Ovary (tissue), 3 donors: ENCODE measurements around the gene HSD17B14.

Source experiments
- CTCF ChIP-seq, 3 donors: fragments of 450-650 bp in 2 of 3; fragments of 200-600 bp in 1 of 3; IDR thresholded peaks; one replicate each; pipeline versions ENCODE4 v1.5.1 to v1.8.0; 2016 to 2022; ENCODE audit warnings: antibody characterized with exemption in 3 of 3, mild to moderate bottlenecking in 1 of 3
- EP300 ChIP-seq: sonication (generic); formaldehyde crosslinking; IDR thresholded peaks from one replicate; pipeline ENCODE4 v1.6.1; 2017; ENCODE audit warnings: antibody characterized with exemption
- POLR2A ChIP-seq: fragments of 450-650 bp; IDR thresholded peaks from one replicate; pipeline ENCODE4 v1.6.1; 2017; ENCODE audit warnings: antibody characterized with exemption, mild to moderate bottlenecking, moderate library complexity
- donor health status: DM: no; HTN: no; CAD: no.

GRCh38 chr19:48813123-48813913 is 23.0 kb downstream of the HSD17B14 start:
- TF ChIP-seq POLR2A (no peak), CTCF (IDR thresholded peaks at IDR 0.05) (no peak), EP300 (no peak)
